SU-DHL-6 (cell line): ENCODE measurements around the gene SLC18A3.

Source experiments
- CTCF ChIP-seq: fragments of 200-600 bp; sonication (generic); IDR thresholded peaks from one replicate; pipeline ENCODE4 v1.5.1; 2017; ENCODE audit warnings: antibody characterized with exemption, mild to moderate bottlenecking, low read length, moderate library complexity; ENCODE audit not compliant: insufficient read depth, poor library complexity, severe bottlenecking
- EZH2phosphoT487 ChIP-seq: fragments of 200-600 bp; sonication (generic), shearing (Covaris generic); conservative IDR thresholded peaks from 2 replicates; pipeline ENCODE4 v1.6.1; 2018; ENCODE audit warnings: mild to moderate bottlenecking, antibody characterized with exemption, low read length, moderate library complexity, mixed read lengths

GRCh38 chr10:49615213-49615612, 5.1 kb downstream of the SLC18A3 start:
- TF ChIP-seq CTCF (no peak), EZH2phosphoT487 (no peak)
